ENCODE measurements around the gene EYA2. TPM values are rescaled to one million over a fixed set of nuclear protein-coding genes. Genes with fewer than 3 reads are reported as not detected.

EYA2 gene
- total and polyA plus RNA-seq, 2 donors (not counting 3 experiments of a cell fraction or from before 2014, with no cell fraction given): not detected

- H3K9ac ChIP-seq (replicated peaks; ENCODE audit: extremely low read depth, insufficient read depth, low read length): no peak overlapping the region
- no peak overlapping the region for H3K27ac ChIP-seq (ENCODE audit: insufficient read depth, low read depth, low read length)
- H3K9me1 ChIP-seq (replicated peaks; ENCODE audit: control insufficient read depth, extremely low read depth, insufficient read depth, low read length): no peaks in the 10 kb centered on the region
- CTCF ChIA-PET: no interaction called here
- H3K36me3 ChIP-seq (ENCODE audit: control insufficient read depth in 2 of 2, extremely low read depth in 1 of 2, insufficient read depth in 2 of 2, low read length in 2 of 2): no peaks in the 10 kb centered on the region
- intact Hi-C loops (cut with micrococcal nuclease): no loop called here
- H3K4me1 ChIP-seq (ENCODE audit: control insufficient read depth, extremely low read depth, insufficient read depth, low read length): no peaks in the 10 kb centered on the region
- H3K4me3 ChIP-seq (replicated peaks in 1 of 3; ENCODE audit: insufficient read depth in 1 of 3, low read depth in 1 of 3, low read length in 3 of 3): no peak overlapping the region
- TF ChIP-seq EZH2 (IDR thresholded peaks at IDR 0.05; ENCODE audit: borderline replicate concordance, low read depth, low read length, severe bottlenecking) (no peak), CTCF (IDR thresholded peaks at IDR 0.05; ENCODE audit: extremely low read depth in 1 of 2, insufficient read depth in 1 of 2, low read depth in 1 of 2, low read length in 2 of 2) (no peak), MAX (IDR thresholded peaks at IDR 0.05; ENCODE audit: insufficient read depth, insufficient read length) (no peak), JUN (IDR thresholded peaks at IDR 0.05; ENCODE audit: borderline replicate concordance, insufficient read depth, insufficient read length, low read depth) (no peak), MYC (IDR thresholded peaks at IDR 0.05; ENCODE audit: low read depth, low read length) (no peak), GATA2 (IDR thresholded peaks at IDR 0.05; ENCODE audit: insufficient read depth, insufficient read length, low read depth, low read length) (no peak), POLR2A (IDR thresholded peaks at IDR 0.05; ENCODE audit: low read depth, low read length) (no peak), FOS (IDR thresholded peaks at IDR 0.05; ENCODE audit: borderline replicate concordance, insufficient read depth, low read length) (no peak), POLR2AphosphoS5 (IDR thresholded peaks at IDR 0.05; ENCODE audit: insufficient read depth, low read depth, low read length) (no peak)
- no peak overlapping the region for H2AFZ ChIP-seq (ENCODE audit: low read depth, low read length)
- H3K9me3 ChIP-seq (replicated peaks; ENCODE audit: control insufficient read depth, insufficient read depth, low read length): no peaks in the 10 kb centered on the region
- no peaks in the 10 kb centered on the region for H3K79me2 ChIP-seq (ENCODE audit: control insufficient read depth, insufficient read depth, low read length)
- H4K20me1 ChIP-seq (replicated peaks; ENCODE audit: control insufficient read depth, extremely low read depth, insufficient read depth, low read length): no peaks in the 10 kb centered on the region
- DNase-seq (ENCODE audit: low read depth, low spot score) (no peak), FAIRE-seq (no peak)
- no TSS peak for BruUV-seq (replicated peaks)
- POLR2A ChIA-PET: no interaction called here
- dilution Hi-C loops (cut with MboI; ENCODE audit: extremely low pct_ligation_motif_present, low sequenced_read_pairs): no loop called here
- H3K27me3 ChIP-seq (ENCODE audit: control insufficient read depth in 2 of 2, insufficient read depth in 2 of 2, low read length in 2 of 2): no peaks in the 10 kb centered on the region
- H3K4me2 ChIP-seq (ENCODE audit: insufficient read depth, low read length): no peak overlapping the region
Measured at GRCh38 chr20:47021850-47022249, 127.2 kb downstream of the EYA2 start.

Measured in endothelial cell of umbilical vein (primary cell).